Measurements from ENCODE around the gene SLC38A11.
"Not testable (repeated sequence)": the region's sequence is repeated elsewhere in the genome, so short reads cannot be mapped to it uniquely, and the experiment has no call there.

Gene SLC38A11

GRCh38 chr2:164954954-164955701 lies at the start of gene SLC38A11:
Gene SLC38A11 (minus strand): TSS chr2:164955525. CDS start chr2:164955247, 278 bp downstream.
- DNase-seq, result no peak

- no peak for DNase-seq
Measured at GRCh38 chr2:165003443-165004130, 48.3 kb upstream of the SLC38A11 start.

DNA sequence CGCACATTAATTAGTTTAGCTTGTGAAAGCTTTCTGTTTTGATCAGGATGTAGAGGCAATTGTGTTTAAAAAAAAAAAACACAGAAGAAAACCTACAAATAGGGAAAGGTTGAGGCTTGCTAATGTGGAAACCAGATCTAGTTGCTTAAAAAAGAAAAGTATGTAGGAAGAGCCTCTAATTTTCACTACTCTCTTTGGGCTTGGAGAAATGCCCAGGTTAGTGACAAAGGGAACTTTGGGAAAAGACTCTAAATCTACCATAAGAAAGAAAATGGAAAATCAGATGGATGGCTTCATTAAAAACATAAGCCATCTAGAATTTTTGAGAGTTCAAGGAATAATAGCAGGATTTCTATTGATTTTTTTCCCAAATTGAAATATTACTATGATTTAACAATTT lies 47.3 kb upstream of the SLC38A11 start:
- DNase-seq, result no peak

DNA sequence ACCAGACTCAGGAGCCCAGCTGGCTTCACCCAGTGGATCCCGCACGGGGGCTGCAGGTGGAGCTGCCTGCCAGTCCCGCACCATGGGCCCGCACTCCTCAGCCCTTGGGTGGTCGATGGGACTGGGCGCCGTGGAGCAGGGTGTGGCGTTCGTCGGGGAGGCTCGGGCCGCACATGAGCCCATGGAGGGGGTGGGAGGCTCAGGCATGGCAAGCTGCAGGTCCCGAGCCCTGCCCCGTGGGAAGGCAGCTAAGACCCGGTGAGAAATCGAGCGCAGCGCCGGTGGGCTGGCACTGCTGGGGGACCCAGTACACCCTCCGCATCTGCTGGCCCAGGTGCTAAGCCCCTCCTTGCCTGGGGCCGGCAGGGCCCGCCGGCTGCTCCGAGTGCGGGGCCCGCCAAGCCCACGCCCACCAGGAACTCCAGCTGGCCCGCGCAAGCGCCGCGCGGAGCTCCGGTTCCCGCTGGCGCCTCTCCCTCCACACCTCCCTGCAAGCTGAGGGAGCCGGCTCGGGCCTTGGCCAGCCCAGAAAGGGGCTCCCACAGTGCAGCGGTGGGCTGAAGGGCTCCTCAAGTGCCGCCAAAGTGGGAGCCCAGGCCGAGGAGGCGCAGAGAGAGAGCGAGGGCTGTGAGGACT lies 39.5 kb upstream of the SLC38A11 start:
- not testable (repeated sequence) for DNase-seq

GRCh38 chr2:164993287-164994016 lies 38.1 kb upstream of the SLC38A11 start:
- DNase-seq, result no peak

- no peak for DNase-seq
Measured at GRCh38 chr2:164992818-164993217, 37.5 kb upstream of the SLC38A11 start.

DNA sequence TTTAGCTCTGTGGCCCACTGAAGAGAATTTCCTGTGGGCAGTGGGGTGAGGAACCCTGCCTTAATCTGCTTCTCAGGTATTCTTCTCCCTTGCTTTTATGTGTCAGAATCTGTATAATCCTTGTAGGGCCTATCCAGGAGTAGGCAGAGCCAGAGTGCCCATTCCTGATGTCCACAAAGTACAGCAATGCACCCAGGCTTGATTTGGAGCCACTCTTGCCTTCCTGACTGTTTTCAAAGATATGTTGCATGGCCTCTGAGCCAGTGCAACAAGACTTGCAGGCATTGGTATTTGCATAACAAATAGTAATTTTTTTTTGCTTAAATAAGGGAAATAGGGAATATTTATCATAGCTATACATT lies 36.7 kb upstream of the SLC38A11 start:
- DNase-seq, result not testable (repeated sequence)

DNA sequence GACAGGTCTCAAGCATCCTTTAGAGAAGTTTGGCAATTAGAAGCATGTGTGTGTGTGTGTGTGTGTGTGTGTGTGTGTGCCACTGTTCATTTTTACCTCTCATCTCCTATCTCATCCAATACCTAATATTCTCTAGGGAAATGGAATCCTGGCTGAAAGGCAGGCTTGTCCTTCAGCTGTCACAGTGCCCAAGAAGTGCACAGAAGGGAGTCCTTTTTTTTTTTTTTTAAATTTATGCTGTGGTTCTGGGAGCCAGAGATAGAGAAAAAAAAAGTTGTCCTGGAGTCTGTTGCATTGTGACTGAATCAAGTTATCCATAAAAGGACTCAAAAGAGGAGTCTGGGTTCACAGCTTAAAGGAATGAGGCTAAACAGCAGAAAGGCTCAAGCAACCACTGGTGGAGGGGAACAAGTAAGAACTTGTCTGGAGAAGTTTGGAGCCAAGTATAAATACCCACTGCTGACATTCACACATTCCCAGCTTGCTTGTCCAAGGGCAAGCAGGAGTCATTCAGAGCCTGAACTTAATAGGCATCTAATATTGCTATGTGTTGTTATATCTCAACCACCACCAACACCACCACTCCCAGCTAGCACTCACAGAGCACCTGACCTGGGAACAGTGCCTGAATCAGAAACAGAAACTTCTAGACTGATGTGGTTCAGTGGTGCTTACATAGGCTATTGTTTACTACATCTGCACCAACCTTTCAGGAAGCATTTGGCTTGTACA lies 36.2 kb upstream of the SLC38A11 start:
- DNase-seq, result not testable (repeated sequence)

- not testable (repeated sequence) for DNase-seq
Measured at GRCh38 chr2:164990953-164991352, 35.6 kb upstream of the SLC38A11 start.

DNA sequence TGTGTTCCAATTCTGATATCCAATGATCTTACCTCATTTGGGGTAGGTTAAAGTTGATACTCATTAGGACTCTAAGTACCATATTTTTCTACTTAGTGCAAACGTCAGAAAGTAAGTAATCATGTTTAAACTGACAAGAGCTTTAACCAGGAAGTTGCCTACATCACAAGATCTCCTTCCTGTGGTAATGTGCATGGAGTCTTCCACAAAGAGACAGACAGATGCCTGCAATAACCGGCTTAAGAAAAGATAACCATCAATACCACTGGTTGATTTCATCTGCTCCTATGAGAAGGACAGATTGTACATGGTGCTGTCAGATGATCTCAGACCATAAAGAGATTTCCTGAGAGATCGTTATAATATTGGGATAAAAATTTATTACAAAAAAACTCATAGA lies 33.5 kb upstream of the SLC38A11 start:
- not testable (repeated sequence) for DNase-seq

DNA sequence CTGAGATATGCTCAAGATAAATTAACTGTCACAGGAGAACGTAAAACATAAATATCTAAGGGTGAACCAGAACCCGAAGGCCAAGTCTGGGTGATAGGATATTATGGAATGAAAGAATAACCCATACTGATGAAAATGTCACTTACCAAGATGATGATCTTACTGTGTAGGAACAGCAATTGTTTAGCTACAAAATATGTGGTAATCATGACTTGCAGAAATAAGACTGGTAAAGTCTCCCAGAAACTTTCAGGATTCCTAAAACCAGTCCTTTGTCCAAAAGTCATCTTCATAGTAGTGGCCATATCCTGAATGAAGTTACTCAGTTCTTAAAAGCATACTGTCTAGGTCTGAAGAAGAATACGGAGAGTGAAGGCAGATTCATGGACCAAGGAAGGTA lies 30.7 kb upstream of the SLC38A11 start:
- DNase-seq, result not testable (repeated sequence)

GRCh38 chr2:164984428-164984827 lies 29.1 kb upstream of the SLC38A11 start:
- DNase-seq, result no peak

DNA sequence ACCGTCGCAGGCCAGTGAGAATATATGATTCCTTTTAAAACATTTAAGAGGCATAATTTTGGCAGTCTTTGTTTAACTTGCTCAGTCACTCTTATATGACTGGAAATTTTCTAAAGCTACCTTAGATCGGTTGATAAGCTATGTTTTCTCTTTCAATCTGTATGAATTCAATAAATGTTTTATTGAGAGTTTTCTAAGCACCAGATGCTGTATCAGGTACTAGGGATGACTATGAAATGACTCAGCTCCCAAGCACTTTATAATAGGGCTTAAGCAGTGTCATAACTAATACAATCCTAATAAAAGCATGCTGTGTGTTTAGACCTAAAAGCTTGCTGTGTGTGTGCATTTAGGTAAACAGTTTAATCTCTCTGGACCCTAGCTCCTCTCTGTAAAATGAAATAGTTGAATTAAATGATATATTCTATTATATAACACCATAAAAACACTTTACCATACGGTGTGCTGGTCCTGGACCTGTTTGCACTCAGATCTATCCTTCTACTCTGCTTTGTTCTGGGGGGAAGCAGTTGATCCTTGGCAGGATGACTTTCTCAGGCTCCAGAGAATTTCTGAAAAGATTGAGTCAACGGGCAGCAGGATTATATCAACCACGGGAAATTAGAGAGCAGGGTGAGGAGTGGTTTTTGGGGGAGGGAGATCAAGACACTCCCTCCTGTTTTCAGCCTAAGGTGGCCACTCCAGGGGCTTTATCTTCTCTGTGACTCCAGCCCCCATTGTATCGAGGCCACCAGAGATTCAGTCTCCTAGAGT lies 26.1 kb upstream of the SLC38A11 start:
- DNase-seq, result no peak

GRCh38 chr2:164980688-164981087 lies 25.4 kb upstream of the SLC38A11 start:
- DNase-seq, result not testable (repeated sequence)

GRCh38 chr2:164979113-164979512 lies 23.8 kb upstream of the SLC38A11 start:
- no peak for DNase-seq

- not testable (repeated sequence) for DNase-seq
Measured at GRCh38 chr2:164976875-164977470, 21.6 kb upstream of the SLC38A11 start.

GRCh38 chr2:164976301-164976700 lies 21.0 kb upstream of the SLC38A11 start:
- no peak for DNase-seq

DNA sequence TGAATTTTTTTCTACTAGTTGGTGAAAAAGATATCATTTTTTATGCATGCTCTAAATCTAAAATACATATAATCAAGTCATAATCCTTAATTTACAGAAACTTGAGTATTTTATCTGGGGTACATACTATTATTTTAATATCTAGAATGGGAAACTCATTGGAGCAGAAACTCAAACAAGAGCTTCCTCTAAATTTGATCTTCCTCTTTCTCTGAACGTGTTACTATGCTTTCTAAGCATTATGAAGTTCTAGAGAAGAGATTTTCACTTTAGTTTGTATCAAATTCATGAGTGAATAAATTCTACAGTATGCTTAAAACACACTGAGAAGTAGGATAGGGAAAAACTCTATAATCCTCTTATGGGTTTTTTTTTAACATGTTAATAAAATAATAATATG lies 20.6 kb upstream of the SLC38A11 start:
- no peak for DNase-seq

DNA sequence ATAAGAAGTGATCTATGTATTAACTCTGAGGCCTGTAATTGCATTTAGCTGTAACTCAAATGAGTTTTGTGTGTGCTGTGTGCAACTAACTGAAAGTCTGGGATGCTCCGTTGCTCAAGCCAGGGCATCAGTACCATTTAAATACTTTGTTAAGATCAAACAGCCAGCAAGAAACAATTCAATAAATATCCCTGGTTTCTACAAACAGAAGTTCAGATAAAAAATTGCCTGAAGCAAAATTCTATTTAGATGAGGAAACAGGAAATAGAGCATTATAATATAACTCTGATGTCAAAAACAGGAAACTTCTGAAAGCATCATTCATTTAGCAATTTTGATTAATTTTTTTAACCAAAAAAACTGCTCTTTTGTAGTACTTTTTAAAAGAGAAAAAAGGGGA lies 18.9 kb upstream of the SLC38A11 start:
- no peak for DNase-seq

DNA sequence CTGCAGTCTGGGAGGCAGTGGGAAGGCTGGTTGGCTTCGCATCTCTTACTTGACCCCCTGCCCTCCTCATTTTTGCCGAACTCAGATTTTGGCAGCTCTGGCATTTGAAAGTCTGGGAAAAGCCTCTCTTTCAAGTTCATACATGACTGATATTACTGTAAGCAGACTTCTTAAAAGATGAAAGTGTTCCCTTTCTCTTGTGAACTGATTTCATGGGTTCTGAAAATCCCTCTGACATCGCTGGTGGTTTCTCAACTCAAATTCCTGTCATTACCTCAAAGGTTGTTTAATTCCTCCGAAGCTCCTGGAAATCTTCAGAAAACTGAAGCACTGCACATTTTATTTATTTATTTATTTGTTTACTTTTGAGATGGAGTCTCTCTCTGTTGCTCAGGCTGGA lies 16.9 kb upstream of the SLC38A11 start:
- DNase-seq, result no peak

Measured in activated CD4-positive, CD25-positive, alpha-beta regulatory T cell (primary cell).